ENCODE data around the gene OR5K1.

GRCh38 chr3:98460220-98460619 is 2.8 kb upstream of the OR5K1 start:
- TF ChIP-seq CTCF (conservative IDR thresholded peaks at IDR 0.05 in 1 of 2, IDR thresholded peaks at IDR 0.05 in 1 of 2; ENCODE audit: low read depth in 1 of 2, low read length in 2 of 2), result no peak
- TF ChIP-seq EZH2 (IDR thresholded peaks at IDR 0.05; ENCODE audit: low read length, missing control alignments), result no peak
